GM23248 (cell line): ENCODE measurements around the gene PRKG2. TPM values are rescaled to one million over a fixed set of nuclear protein-coding genes. Genes with fewer than 3 reads are reported as not detected.
A peak's percentile ranks its signal among the peaks of the same experiment; 100 is the strongest.

Experiments used
- DNase-seq: peaks from one replicate; pipeline ENCODE4 v3.0.0-alpha.2; 2015
- H2AFZ ChIP-seq: fragments of 200-600 bp; sonication (generic); 2 replicates; pipeline ENCODE4 v1.6.1; 2016; ENCODE audit warnings: antibody characterized with exemption
- H3F3A ChIP-seq: fragments of 200-600 bp; sonication (generic); 2 replicates; pipeline ENCODE4 v1.6.1; 2016; ENCODE audit warnings: mild to moderate bottlenecking, antibody characterized with exemption, mixed run types; ENCODE audit not compliant: insufficient read depth
- H3K27ac ChIP-seq: fragments of 200-600 bp; sonication (generic); 2 replicates; pipeline ENCODE4 v1.5.1; 2016; ENCODE audit warnings: mild to moderate bottlenecking
- H3K27me3 ChIP-seq: fragments of 200-600 bp; sonication (generic); replicated peaks from 2 replicates; pipeline ENCODE4 v1.6.1; 2016; ENCODE audit warnings: mild to moderate bottlenecking; ENCODE audit not compliant: insufficient read depth
- H3K36me3 ChIP-seq: fragments of 200-600 bp; sonication (generic); 2 replicates; pipeline ENCODE4 v1.6.1; 2016; ENCODE audit warnings: low read depth, mild to moderate bottlenecking
- H3K4me1 ChIP-seq: fragments of 200-600 bp; sonication (generic); 2 replicates; pipeline ENCODE4 v1.6.1; 2016; ENCODE audit warnings: mild to moderate bottlenecking; ENCODE audit not compliant: insufficient read depth
- H3K4me2 ChIP-seq: fragments of 200-600 bp; sonication (generic); one replicate; pipeline ENCODE4 v1.6.1; 2016; ENCODE audit warnings: mild to moderate bottlenecking; ENCODE audit not compliant: unreplicated experiment
- H3K4me3 ChIP-seq: fragments of 200-600 bp; sonication (generic); 2 replicates; pipeline ENCODE4 v1.5.1; 2016; ENCODE audit warnings: mild to moderate bottlenecking
- H3K79me2 ChIP-seq: fragments of 200-600 bp; sonication (generic); 2 replicates; pipeline ENCODE4 v1.6.1; 2016; ENCODE audit warnings: mild to moderate bottlenecking; ENCODE audit not compliant: insufficient read depth
- H3K9ac ChIP-seq: fragments of 200-600 bp; sonication (generic); 2 replicates; pipeline ENCODE4 v1.6.1; 2016; ENCODE audit warnings: mild to moderate bottlenecking
- H3K9me2 ChIP-seq: fragments of 200-600 bp; sonication (generic); 2 replicates; pipeline ENCODE4 v1.6.1; 2016; ENCODE audit warnings: mixed run types, mild to moderate bottlenecking, moderate library complexity; ENCODE audit not compliant: insufficient read depth
- H3K9me3 ChIP-seq: fragments of 200-600 bp; sonication (generic); one replicate; pipeline ENCODE4 v1.6.1; 2017; ENCODE audit warnings: low read depth
- H4K20me1 ChIP-seq: fragments of 200-600 bp; sonication (generic); 2 replicates; pipeline ENCODE4 v1.6.0; 2016; ENCODE audit not compliant: insufficient read depth
- EZH2 ChIP-seq: fragments of 200-600 bp; sonication (generic); IDR thresholded peaks from 2 replicates; pipeline ENCODE4 v1.6.1; 2018; ENCODE audit warnings: antibody characterized with exemption, mild to moderate bottlenecking; ENCODE audit not compliant: insufficient read depth, poor library complexity, severe bottlenecking
- EZH2phosphoT487 ChIP-seq: fragments of 200-600 bp; sonication (generic); IDR thresholded peaks from 2 replicates; pipeline ENCODE4 v1.6.1; 2018; ENCODE audit warnings: antibody characterized with exemption, moderate library complexity, mild to moderate bottlenecking, low read depth; ENCODE audit not compliant: insufficient read depth
- WGBS, 2 experiments: methylation state at CpG; one replicate each; pipeline ENCODE4 v1.1.6; 2015 to 2017; ENCODE audit warnings: low lambda C conversion rate in 2 of 2, low coverage in 1 of 2; ENCODE audit errors: missing lambda C conversion rate in 2 of 2; 5-methylcytosine and 5-hydroxymethylcytosine counted together
- in situ Hi-C: fragments of 300-500 bp; cut with MboI; formaldehyde crosslinking; loops from 2 replicates; pipeline ENCODE4 v1.15.0; 2020
- polyA plus RNA-seq: library from polyadenylated mRNA; unstranded; fragments of >200 nt; fragmentation: Nextera tagmentation; extraction: Ambion mirVana; gene quantifications from 2 replicates; pipeline ENCODE4 v1.2.1, GENCODE V29; 2016
- total RNA-seq: library from RNA; depleted of rRNA; stranded (reverse); fragments of >200 nt; shearing (Covaris generic); gene quantifications from 2 replicates; pipeline ENCODE4 v1.2.3, GENCODE V29; 2014

The PRKG2 gene
- total and polyA plus RNA-seq, 2 experiments from 2014 or later, result 4.7 to 7.3 TPM

DNA sequence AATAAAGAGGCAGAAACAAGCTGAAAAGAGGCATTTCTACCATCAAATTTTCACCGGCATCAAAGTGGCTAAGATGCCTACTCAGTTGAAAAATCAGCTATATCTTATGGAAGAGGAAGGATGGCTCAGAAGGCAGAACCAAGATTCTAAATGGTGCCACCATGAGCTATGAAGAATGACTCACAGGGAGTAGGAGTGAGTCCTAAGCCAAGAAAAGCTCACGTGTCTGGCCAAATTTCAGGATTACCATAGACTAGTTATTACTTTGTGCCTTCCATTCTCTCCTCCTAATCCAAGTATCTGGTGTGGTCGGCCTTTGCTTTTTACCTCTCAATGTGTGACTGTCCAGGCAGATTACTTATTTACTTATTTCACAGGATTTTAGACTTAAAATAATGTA lies 129.7 kb downstream of the PRKG2 start:
- no peak overlapping the region for H3K4me3 ChIP-seq
- no peaks in the 10 kb centered on the region for H3K9me3 ChIP-seq
- no peak for TF ChIP-seq EZH2
- no peak overlapping the region for H3K4me2 ChIP-seq
- 51 to 52% methylated on average over 3 of the region's 3 CpGs for WGBS, 2 experiments
- no peaks in the 10 kb centered on the region for H3K27me3 ChIP-seq
- H2AFZ ChIP-seq, result no peak overlapping the region
- DNase-seq, result peak; percentile 74
- no peaks in the 10 kb centered on the region for H4K20me1 ChIP-seq
- H3K79me2 ChIP-seq, result no peaks in the 10 kb centered on the region
- peaks cover 12% of the 10 kb centered on the region for H3K4me1 ChIP-seq
- H3K36me3 ChIP-seq, result no peaks in the 10 kb centered on the region
- in situ Hi-C loops, result no loop called here
- H3F3A ChIP-seq, result 0 out of 2 replicates have a peak, but pooled peaks cover 5% of the 10 kb centered on the region
- no peak overlapping the region for H3K27ac ChIP-seq
- no peak overlapping the region for H3K9ac ChIP-seq
- no peaks in the 10 kb centered on the region for H3K9me2 ChIP-seq

DNA sequence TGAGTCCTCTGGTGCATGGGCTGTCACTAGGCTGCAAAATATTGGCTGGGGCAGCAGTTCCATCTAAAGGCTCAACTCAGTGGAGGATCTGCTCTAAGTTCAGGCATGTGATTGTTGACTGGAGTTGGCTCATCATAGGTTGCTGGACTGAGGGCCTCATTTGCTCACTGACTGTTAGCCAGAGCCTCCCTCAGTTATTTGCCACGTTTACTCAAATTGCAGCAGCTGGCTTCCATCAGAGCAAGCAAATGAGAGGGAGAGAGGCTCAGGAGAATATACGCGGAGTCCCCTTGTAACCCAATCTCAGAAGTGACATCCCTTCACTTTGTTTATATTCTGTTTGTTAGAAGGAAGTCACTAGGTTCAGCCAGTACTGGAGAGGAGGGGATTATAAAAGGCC lies 130.4 kb downstream of the PRKG2 start:
- no peak overlapping the region for H3K4me3 ChIP-seq
- WGBS, 2 experiments, result 52 to 54% methylated on average over 3 of the region's 3 CpGs
- DNase-seq, result no peak

DNA sequence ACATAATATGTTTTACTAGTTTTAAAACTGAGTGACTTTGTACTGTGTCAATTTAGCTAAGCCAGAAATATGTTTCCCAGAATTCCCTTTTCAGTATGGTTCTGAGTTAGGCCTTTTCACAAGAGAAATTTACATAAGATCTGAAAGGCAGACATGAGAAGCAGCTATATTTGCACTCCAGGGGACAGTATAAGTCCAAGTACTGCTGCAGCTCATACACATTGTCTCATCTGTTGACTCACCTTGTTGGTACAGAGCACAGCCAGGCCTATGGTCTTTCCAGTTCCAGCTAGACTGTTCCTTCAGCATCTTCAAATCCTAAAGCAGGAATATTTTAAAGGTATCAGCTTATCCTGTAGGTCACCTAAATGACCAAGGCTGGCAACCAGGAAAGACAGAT lies 131.0 kb downstream of the PRKG2 start:
- Histone ChIP-seq H3K9me2 (no peaks in the 10 kb centered on the region), H3K9ac (no peak overlapping the region), H3K27me3 (no peaks in the 10 kb centered on the region), H3K4me1 (peaks cover 12% of the 10 kb centered on the region), H3F3A (0 out of 2 replicates have a peak, but pooled peaks cover 5% of the 10 kb centered on the region), H3K9me3 (no peaks in the 10 kb centered on the region), H3K27ac (no peak overlapping the region), H2AFZ (no peak overlapping the region), H4K20me1 (no peaks in the 10 kb centered on the region), H3K4me2 (no peak overlapping the region), H3K4me3 (no peak overlapping the region), H3K36me3 (no peaks in the 10 kb centered on the region), H3K79me2 (no peaks in the 10 kb centered on the region)
- in situ Hi-C loops, result loop anchor here (5.0 kb wide), 1 partner anchor 268 kb away; no protein-coding TSS in a partner anchor
- no peak for TF ChIP-seq EZH2
- peak; percentile 86 for DNase-seq

More for the DNA sequence above, 130.4 kb downstream of the PRKG2 start:
- H3K4me1 ChIP-seq, result peaks cover 12% of the 10 kb centered on the region
- no peak overlapping the region for H2AFZ ChIP-seq
- no peak overlapping the region for H3K27ac ChIP-seq
- no peak overlapping the region for H3K9ac ChIP-seq
- 0 out of 2 replicates have a peak, but pooled peaks cover 5% of the 10 kb centered on the region for H3F3A ChIP-seq
- no peaks in the 10 kb centered on the region for H3K9me2 ChIP-seq
- no peaks in the 10 kb centered on the region for H4K20me1 ChIP-seq
- no peaks in the 10 kb centered on the region for H3K9me3 ChIP-seq
- TF ChIP-seq EZH2 (no peak), EZH2phosphoT487 (no peak)
- no peak overlapping the region for H3K4me2 ChIP-seq
- H3K79me2 ChIP-seq, result no peaks in the 10 kb centered on the region
- in situ Hi-C loops, result loop anchor here (5.0 kb wide), 1 partner anchor 268 kb away; no protein-coding TSS in a partner anchor
- H3K27me3 ChIP-seq, result no peaks in the 10 kb centered on the region
- no peaks in the 10 kb centered on the region for H3K36me3 ChIP-seq

DNA sequence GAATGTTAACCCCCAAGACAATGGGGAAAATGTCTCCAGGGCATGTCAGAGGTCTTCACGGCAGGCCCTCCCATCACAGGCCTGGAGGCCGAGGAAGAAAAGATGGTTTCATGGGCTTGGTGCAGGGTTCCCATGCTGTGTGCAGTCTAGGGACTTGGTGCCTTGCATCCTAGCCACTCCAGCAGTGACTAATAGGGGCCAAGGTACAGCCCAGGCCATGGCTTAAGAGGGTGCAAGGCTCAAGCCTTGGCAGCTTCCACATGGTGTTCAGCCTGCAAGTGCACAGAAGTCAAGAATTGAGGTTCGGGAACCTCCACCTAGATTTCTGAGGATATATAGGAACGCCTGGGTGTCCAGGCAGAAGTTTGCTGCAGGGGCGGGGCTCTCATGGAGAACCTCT lies 133.9 kb downstream of the PRKG2 start:
- Histone ChIP-seq H3K36me3 (no peaks in the 10 kb centered on the region), H3K4me1 (peaks cover 12% of the 10 kb centered on the region), H3K9me3 (no peaks in the 10 kb centered on the region), H3F3A (0 out of 2 replicates have a peak, but pooled peaks cover 5% of the 10 kb centered on the region), H3K4me3 (no peak overlapping the region), H4K20me1 (no peaks in the 10 kb centered on the region), H2AFZ (no peak overlapping the region), H3K9me2 (no peaks in the 10 kb centered on the region), H3K79me2 (no peaks in the 10 kb centered on the region), H3K4me2 (no peak overlapping the region), H3K27me3 (no peaks in the 10 kb centered on the region), H3K27ac (no peak overlapping the region), H3K9ac (no peak overlapping the region)
- WGBS, 2 experiments, result 92 to 99% methylated on average over 5 of the region's 5 CpGs
- TF ChIP-seq EZH2phosphoT487 (no peak), EZH2 (no peak)
- no peak for DNase-seq
- in situ Hi-C loops, result loop anchor here (5.0 kb wide), 1 partner anchor 271 kb away; no protein-coding TSS in a partner anchor

DNA sequence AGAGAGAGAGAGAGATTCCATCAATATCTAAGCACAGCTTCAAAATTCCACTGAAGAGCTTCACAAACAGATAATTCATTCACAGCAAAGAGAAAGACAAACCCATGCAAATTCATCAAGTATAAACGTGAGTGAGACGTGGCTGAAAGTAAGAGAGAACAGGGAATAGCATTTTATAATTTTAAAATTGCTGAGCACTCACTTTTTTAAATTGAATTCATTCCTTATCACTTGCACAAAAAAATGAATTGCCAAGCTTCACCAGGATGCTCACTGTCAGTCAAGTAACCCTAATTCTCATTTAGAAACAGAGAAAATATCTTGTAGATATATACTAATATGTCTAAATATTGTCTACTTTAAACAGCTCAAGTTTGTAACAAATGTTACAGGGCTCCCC lies 144.0 kb downstream of the PRKG2 start:
- no peaks in the 10 kb centered on the region for H3K9me2 ChIP-seq
- H4K20me1 ChIP-seq, result no peaks in the 10 kb centered on the region
- no peak for DNase-seq
- no peak overlapping the region for H3K27ac ChIP-seq
- H3K36me3 ChIP-seq, result no peaks in the 10 kb centered on the region
- in situ Hi-C loops, result no loop called here
- no peaks in the 10 kb centered on the region for H3K4me1 ChIP-seq
- no peak overlapping the region for H3K4me3 ChIP-seq
- 14 to 17% methylated on average over 2 of the region's 2 CpGs for WGBS, 2 experiments
- no peak overlapping the region for H2AFZ ChIP-seq
- no peaks in the 10 kb centered on the region for H3F3A ChIP-seq
- TF ChIP-seq EZH2phosphoT487 (no peak), EZH2 (no peak)
- H3K27me3 ChIP-seq, result no peaks in the 10 kb centered on the region
- H3K9me3 ChIP-seq, result no peaks in the 10 kb centered on the region
- H3K9ac ChIP-seq, result no peak overlapping the region
- H3K79me2 ChIP-seq, result no peaks in the 10 kb centered on the region
- no peak overlapping the region for H3K4me2 ChIP-seq
